Measurements from ENCODE around the gene HDHD3. TPM values are rescaled to one million over a fixed set of nuclear protein-coding genes. Genes with fewer than 3 reads are reported as not detected.
A peak's percentile ranks its signal among the peaks of the same experiment; 100 is the strongest.

HDHD3 gene
- 7.2 and 7.4 TPM in 2 replicates for polyA plus RNA-seq (2011; rRNA removed)
- polyA minus RNA-seq (2011; rRNA and poly(A)+ RNA removed) = 4.4 and 11.3 TPM in 2 replicates

DNA sequence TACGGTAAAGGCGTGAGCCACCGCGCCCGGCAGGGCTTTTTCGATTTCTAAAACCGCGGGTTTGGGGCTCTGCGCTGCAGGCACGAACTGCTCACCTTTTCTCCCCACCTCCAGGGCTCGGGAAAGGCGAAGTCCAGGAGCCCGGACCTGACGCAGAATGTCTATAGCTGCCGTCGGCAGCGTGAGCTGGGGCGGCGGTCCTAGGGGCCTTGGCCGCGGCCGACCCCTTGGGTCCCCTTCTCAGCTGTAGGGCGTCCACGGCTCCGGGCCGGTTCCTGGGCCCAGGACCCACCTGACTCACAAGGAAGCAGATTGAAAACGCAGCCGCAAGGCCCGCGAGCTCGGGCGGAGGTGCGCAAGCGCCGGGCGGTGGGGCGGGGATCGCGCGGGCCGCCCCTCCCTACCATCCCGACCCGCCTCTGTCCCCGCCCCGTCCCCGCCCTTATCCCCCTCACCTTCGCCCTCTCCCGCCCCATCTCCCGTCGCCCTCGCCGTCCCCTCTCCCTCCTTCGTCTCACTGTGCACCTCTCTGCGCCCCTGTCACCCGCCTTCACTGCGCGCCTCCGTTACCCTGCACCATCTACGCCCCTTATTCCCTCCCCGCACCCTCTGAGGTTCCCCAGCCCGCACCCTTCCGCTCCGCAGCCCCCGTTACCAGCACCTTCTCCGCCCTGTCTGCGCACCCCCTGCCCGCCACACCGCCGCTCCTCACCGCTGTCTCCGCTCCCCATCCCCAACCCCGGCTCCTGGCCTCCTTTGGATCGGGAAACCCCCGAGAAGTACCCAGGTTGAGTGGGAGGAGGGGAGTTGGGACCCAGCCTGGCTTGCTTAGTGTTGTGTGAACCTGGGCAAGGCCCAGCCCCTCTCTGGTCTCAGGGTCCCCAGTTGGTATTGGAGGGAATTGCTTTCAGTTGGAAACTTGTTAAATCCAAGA, at the start of gene HDHD3:
Gene HDHD3 (minus strand): TSS at position 353 of the 934 bp plus-strand sequence. CDS start 2,632 bp downstream, outside the sequence.
- TF ChIP-seq CTCF (IDR thresholded peaks at IDR 0.05; ENCODE audit: low read depth, low read length) = no peak
- POLR2A ChIA-PET = interaction anchor here (1.0 to 1.5 kb wide), 5 partner anchors 24 to 202 kb away, joined by 3 to 7 read pairs (median 3); partner anchors contain the start of genes ALAD, C9orf43, CDC26 and POLE3
- Histone ChIP-seq H3K27ac (ENCODE audit: low read depth, low read length) (no peak within 1 kb of the TSS), H3K4me3 (ENCODE audit: low read depth, low read length) (peak within 1 kb of the TSS; percentile 88), H3K27me3 (ENCODE audit: control insufficient read depth, insufficient read depth, low read length) (no peaks in the 10 kb centered on the region), H3K9me3 (ENCODE audit: control insufficient read depth, insufficient read depth, low read length) (no peaks in the 10 kb centered on the region; the same call in 1 of the 2 replicates)
- CTCF ChIA-PET = interaction anchor here (0.7 kb wide), 2 partner anchors 23 to 280 kb away, joined by 4 to 6 read pairs; no protein-coding TSS in a partner anchor
- DNase-seq (ENCODE audit: low read depth, low spot score) = no peak

DNA sequence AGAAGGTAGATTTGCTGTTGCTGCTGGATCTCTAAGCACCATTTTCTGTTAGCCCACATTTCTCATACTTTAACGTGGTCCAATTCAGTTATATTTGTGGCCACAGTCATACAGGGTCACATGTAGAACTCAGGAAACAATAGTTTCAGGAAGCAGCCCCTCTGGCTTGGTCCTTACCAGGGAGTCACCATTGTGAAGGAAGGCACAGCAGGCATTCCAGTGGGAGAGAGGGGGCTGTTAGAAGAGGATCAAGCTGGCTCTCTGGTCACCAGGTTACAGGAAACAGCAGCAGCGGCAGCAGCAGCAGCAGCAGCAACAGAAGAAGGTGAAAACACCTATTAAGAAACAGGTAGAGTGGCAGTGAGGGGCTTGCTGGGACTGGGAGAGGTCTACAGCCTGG, 48.3 kb upstream of the HDHD3 start:
- Histone ChIP-seq H3K4me3 (ENCODE audit: low read depth, low read length) (no peak overlapping the region), H3K27me3 (ENCODE audit: control insufficient read depth, insufficient read depth, low read length) (peaks cover 43% of the 10 kb centered on the region), H3K27ac (ENCODE audit: low read depth, low read length) (no peak overlapping the region), H3K9me3 (ENCODE audit: control insufficient read depth, insufficient read depth, low read length) (no peaks in the 10 kb centered on the region)
- ChIA-PET CTCF (interaction anchor here (1.4 kb wide), 1 partner anchor 21 kb away, joined by 3 read pairs; no protein-coding TSS in a partner anchor), POLR2A (interaction anchor here (1.2 kb wide), 1 partner anchor 15 kb away, joined by 4 read pairs; the partner anchor contains the start of genes C9orf43 and POLE3)
- DNase-seq (ENCODE audit: low read depth, low spot score) = no peak
- no peak for TF ChIP-seq CTCF (IDR thresholded peaks at IDR 0.05; ENCODE audit: low read depth, low read length)

DNA sequence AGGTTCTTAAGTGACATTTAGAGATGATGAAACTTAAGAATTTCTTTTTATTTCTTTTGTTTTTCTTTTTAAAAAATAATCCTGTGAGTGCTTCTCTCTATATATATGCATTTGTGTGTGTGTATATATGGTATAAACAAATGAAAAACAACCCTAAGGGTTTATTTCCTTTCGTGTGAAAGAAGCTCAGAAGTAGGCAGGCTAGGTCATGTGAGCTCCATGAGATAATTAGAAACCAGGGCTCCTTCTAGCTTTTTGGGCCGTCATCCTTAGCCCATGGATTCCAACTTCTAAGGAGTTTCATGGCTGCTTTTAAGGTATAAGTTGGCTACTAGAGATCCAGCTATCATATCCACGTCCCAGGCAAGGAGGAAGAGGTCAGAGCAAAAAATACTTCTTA, 44.9 kb upstream of the HDHD3 start:
- no peak for DNase-seq (ENCODE audit: low read depth, low spot score)
- CTCF ChIA-PET = interaction anchor here (2.6 kb wide), 1 partner anchor 21 kb away, joined by 7 read pairs; the partner anchor contains the start of gene ALAD
- POLR2A ChIA-PET = interaction anchor here (1.5 kb wide), 1 partner anchor 12 kb away, joined by 7 read pairs; the partner anchor contains the start of genes C9orf43 and POLE3
- Histone ChIP-seq H3K4me3 (ENCODE audit: low read depth, low read length) (no peak overlapping the region), H3K27ac (ENCODE audit: low read depth, low read length) (no peak overlapping the region), H3K27me3 (ENCODE audit: control insufficient read depth, insufficient read depth, low read length) (peaks cover 38% of the 10 kb centered on the region), H3K9me3 (ENCODE audit: control insufficient read depth, insufficient read depth, low read length) (no peaks in the 10 kb centered on the region)
- TF ChIP-seq CTCF (IDR thresholded peaks at IDR 0.05; ENCODE audit: low read depth, low read length) = no peak

GRCh38 chr9:113417370-113417769, 40.6 kb upstream of the HDHD3 start:
- ChIA-PET CTCF (no interaction called here), POLR2A (no interaction called here)
- H3K27ac ChIP-seq (ENCODE audit: low read depth, low read length) = no peak overlapping the region
- no peak overlapping the region for H3K4me3 ChIP-seq (ENCODE audit: low read depth, low read length)
- peaks cover 3% of the 10 kb centered on the region for H3K27me3 ChIP-seq (ENCODE audit: control insufficient read depth, insufficient read depth, low read length)
- no peaks in the 10 kb centered on the region for H3K9me3 ChIP-seq (ENCODE audit: control insufficient read depth, insufficient read depth, low read length)
- TF ChIP-seq CTCF (IDR thresholded peaks at IDR 0.05; ENCODE audit: low read depth, low read length) = no peak
- no peak for DNase-seq (ENCODE audit: low read depth, low spot score)

All from AG04450 (cell line).